ENCODE results near the gene LRRC36.

LRRC36 gene

GRCh38 chr16:67280090-67281015, 46.3 kb upstream of the LRRC36 start:
- no peak for TF ChIP-seq CTCF (IDR thresholded peaks at IDR 0.05; ENCODE audit: borderline replicate concordance, insufficient read depth, low read depth, low read length)
- H3K4me3 ChIP-seq (ENCODE audit: low read depth, low read length), result no peak overlapping the region

- H3K4me3 ChIP-seq (ENCODE audit: low read depth, low read length), result no peak overlapping the region
- no peak for TF ChIP-seq CTCF (IDR thresholded peaks at IDR 0.05; ENCODE audit: borderline replicate concordance, insufficient read depth, low read depth, low read length)
These were observed 44.8 kb upstream of the LRRC36 start for GRCh38 chr16:67281536-67282446.

GRCh38 chr16:67282447-67282805, 44.2 kb upstream of the LRRC36 start:
- TF ChIP-seq CTCF (IDR thresholded peaks at IDR 0.05; ENCODE audit: borderline replicate concordance, insufficient read depth, low read depth, low read length), result no peak

GRCh38 chr16:67283039-67283825, 43.4 kb upstream of the LRRC36 start:
- no peak overlapping the region for H3K4me3 ChIP-seq (ENCODE audit: low read depth, low read length)
- TF ChIP-seq CTCF (IDR thresholded peaks at IDR 0.05; ENCODE audit: borderline replicate concordance, insufficient read depth, low read depth, low read length), result no peak

More at GRCh38 chr16:67282447-67282805, 44.2 kb upstream of the LRRC36 start:
- H3K4me3 ChIP-seq (ENCODE audit: low read depth, low read length), result no peak overlapping the region

- no peak for TF ChIP-seq CTCF (IDR thresholded peaks at IDR 0.05; ENCODE audit: borderline replicate concordance, insufficient read depth, low read depth, low read length)
- H3K4me3 ChIP-seq (ENCODE audit: low read depth, low read length), result no peak overlapping the region
These were observed 42.6 kb upstream of the LRRC36 start for GRCh38 chr16:67283826-67284555.

Measured in GM12875 (cell line).